ENCODE measurements around the gene RPL29. TPM values are rescaled to one million over a fixed set of nuclear protein-coding genes. Genes with fewer than 3 reads are reported as not detected.

Gene RPL29
- total and polyA plus RNA-seq, 2 of the 8 experiments (the other 6 are each of a cell fraction or from before 2014, with no cell fraction given) = 1,467 to 2,660 TPM

DNA sequence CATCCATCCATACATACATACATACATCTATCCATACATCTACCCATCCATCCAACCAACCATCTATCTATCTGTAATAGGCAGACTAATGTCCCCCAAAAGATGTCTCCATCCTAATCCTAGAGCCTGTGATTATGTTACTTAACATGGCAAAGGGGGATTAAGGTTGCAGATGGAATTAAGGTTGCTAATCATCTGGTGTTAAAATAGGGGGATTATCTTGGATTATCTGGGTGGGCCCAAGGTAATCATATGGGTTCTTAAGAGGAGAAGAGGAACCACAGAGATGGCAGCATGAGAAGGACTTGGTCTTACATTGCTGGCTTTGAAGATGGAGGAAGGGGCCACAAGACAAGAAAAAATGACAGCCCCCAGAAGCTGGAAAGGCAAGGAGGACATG lies 14.7 kb upstream of the RPL29 start (continued):
- TF ChIP-seq MAFK (IDR thresholded peaks at IDR 0.05; ENCODE audit: low read depth, low read length) = no peak
- TF ChIP-seq SIX5 (IDR thresholded peaks at IDR 0.05; ENCODE audit: low read depth, low read length) = no peak
- TF ChIP-seq POLR2A (IDR thresholded peaks at IDR 0.05; ENCODE audit: control extremely low read depth in 1 of 2, low read depth in 2 of 2, low read length in 2 of 2) = no peak
- no peak for TF ChIP-seq CEBPB (IDR thresholded peaks at IDR 0.05; ENCODE audit: low read depth, low read length)
- no peak for TF ChIP-seq SRF (IDR thresholded peaks at IDR 0.05; ENCODE audit: low read depth, low read length)
- no peak for TF ChIP-seq TCF12 (IDR thresholded peaks at IDR 0.05; ENCODE audit: low read depth, low read length)
- TF ChIP-seq SP4 (IDR thresholded peaks at IDR 0.05; ENCODE audit: low read length) = no peak
- TF ChIP-seq RAD21 (IDR thresholded peaks at IDR 0.05 in 1 of 2, conservative IDR thresholded peaks at IDR 0.05 in 1 of 2; ENCODE audit: low read depth in 2 of 2, low read length in 2 of 2) = no peak
- no peak for TF ChIP-seq HDAC6 (IDR thresholded peaks at IDR 0.05; ENCODE audit: low read depth, low read length)
